ENCODE data around the gene TM7SF3. TPM values are rescaled to one million over a fixed set of nuclear protein-coding genes. Genes with fewer than 3 reads are reported as not detected.

TM7SF3 gene
- total RNA-seq, 1 experiment from 2014 or later, result 114 TPM

- ChIA-PET CTCF (no interaction called here), POLR2A (ENCODE audit: unreplicated experiment) (no interaction called here)
- Histone ChIP-seq H3K27ac (ENCODE audit: low read length) (no peak overlapping the region), H4K20me1 (ENCODE audit: low read length) (0 out of 2 replicates have a peak, but pooled peaks cover 3% of the 10 kb centered on the region), H3K4me2 (ENCODE audit: low read length) (no peak overlapping the region), H2AFZ (ENCODE audit: low read length) (no peak overlapping the region), H3K4me3 (ENCODE audit: low read length) (no peak overlapping the region), H3K36me3 (ENCODE audit: low read depth, low read length) (peaks cover 73% of the 10 kb centered on the region), H3K27me3 (ENCODE audit: low read length) (no peaks in the 10 kb centered on the region), H3K4me1 (ENCODE audit: insufficient read depth, low read length) (no peaks in the 10 kb centered on the region), H3K9me3 (ENCODE audit: low read length) (no peaks in the 10 kb centered on the region; the same call in 1 of the 2 replicates), H3K79me2 (ENCODE audit: low read length) (peaks cover 33% of the 10 kb centered on the region), H3F3A (ENCODE audit: low read length, unreplicated experiment) (no peaks in the 10 kb centered on the region), H3K9ac (ENCODE audit: low read length) (no peak overlapping the region), H3K9me2 (replicated peaks; ENCODE audit: low read length) (no peaks in the 10 kb centered on the region)
- TF ChIP-seq EZH2 (IDR thresholded peaks at IDR 0.05; ENCODE audit: low read length, unreplicated experiment) (no peak), EZH2phosphoT487 (IDR thresholded peaks at IDR 0.05; ENCODE audit: borderline replicate concordance, low read length) (no peak), CTCF (conservative IDR thresholded peaks at IDR 0.05; ENCODE audit: low read depth, low read length) (no peak)
- intact Hi-C loops (cut with micrococcal nuclease), result no loop called here
- DNase-seq (no peak), ATAC-seq (no peak)
- BruUV-seq (replicated peaks), result no TSS peak
Observed at GRCh38 chr12:26929590-26929989, 84.6 kb downstream of the TM7SF3 start.

GRCh38 chr12:26928661-26929060 is 85.5 kb downstream of the TM7SF3 start:
- Histone ChIP-seq H3F3A (ENCODE audit: low read length, unreplicated experiment) (no peaks in the 10 kb centered on the region), H3K9ac (ENCODE audit: low read length) (no peak overlapping the region), H3K9me3 (ENCODE audit: low read length) (no peaks in the 10 kb centered on the region; the same call in 1 of the 2 replicates), H3K4me1 (ENCODE audit: insufficient read depth, low read length) (no peaks in the 10 kb centered on the region), H3K79me2 (ENCODE audit: low read length) (peaks cover 24% of the 10 kb centered on the region), H4K20me1 (ENCODE audit: low read length) (no peaks in the 10 kb centered on the region), H3K9me2 (replicated peaks; ENCODE audit: low read length) (no peaks in the 10 kb centered on the region), H3K4me3 (ENCODE audit: low read length) (no peak overlapping the region), H3K27ac (ENCODE audit: low read length) (no peak overlapping the region), H3K27me3 (ENCODE audit: low read length) (no peaks in the 10 kb centered on the region), H3K36me3 (ENCODE audit: low read depth, low read length) (peaks cover 68% of the 10 kb centered on the region), H2AFZ (ENCODE audit: low read length) (no peak overlapping the region), H3K4me2 (ENCODE audit: low read length) (no peak overlapping the region)
- CTCF ChIA-PET, result no interaction called here
- BruUV-seq (replicated peaks), result no TSS peak
- intact Hi-C loops (cut with micrococcal nuclease), result no loop called here
- POLR2A ChIA-PET (ENCODE audit: unreplicated experiment), result no interaction called here
- TF ChIP-seq EZH2phosphoT487 (IDR thresholded peaks at IDR 0.05; ENCODE audit: borderline replicate concordance, low read length) (no peak), CTCF (conservative IDR thresholded peaks at IDR 0.05; ENCODE audit: low read depth, low read length) (no peak), EZH2 (IDR thresholded peaks at IDR 0.05; ENCODE audit: low read length, unreplicated experiment) (no peak)
- ATAC-seq, result no peak
- no peak for DNase-seq

Other genes with a start within 250 kb of the TM7SF3 start
- gene ITPR2, start 181.2 kb downstream of the TM7SF3 start, total RNA-seq (2014; rRNA removed), result 4.0 and 10.2 TPM in 2 replicates
- 61.8 and 74.1 TPM in 2 replicates for gene INTS13, start 76.4 kb downstream of the TM7SF3 start, total RNA-seq (2014; rRNA removed)
- 43.4 and 74.3 TPM in 2 replicates for gene FGFR1OP2, start 75.9 kb downstream of the TM7SF3 start, total RNA-seq (2014; rRNA removed)
- gene MED21, start 8.2 kb upstream of the TM7SF3 start, total RNA-seq (2014; rRNA removed), result 41.8 and 59.8 TPM in 2 replicates
- not detected in 2 replicates for gene C12orf71, start 68.2 kb upstream of the TM7SF3 start, total RNA-seq (2014; rRNA removed)
- 19.4 and 32.3 TPM in 2 replicates for gene STK38L, start 229.9 kb upstream of the TM7SF3 start, total RNA-seq (2014; rRNA removed)